HCT116 (cell line): Measurements from ENCODE around the gene PRKAR1A. TPM values are rescaled to one million over a fixed set of nuclear protein-coding genes. Genes with fewer than 3 reads are reported as not detected.

Experiments used
- ATAC-seq: fragments of 200-7000 bp; cut with Tn5 transposase; 2 replicates; pipeline ENCODE4 v1.9.1; 2020; ENCODE audit warnings: mild to moderate bottlenecking, moderate library complexity
- BruUV-seq: library from RNA; stranded (reverse); fragments of 400-500 nt; replicated peaks from 2 replicates; lab custom pipeline; 2021; lab: Mats Ljungman, UMichigan
- CTCF ChIA-PET: fragments of 300-600 bp; sonication (Branson Sonifier 250); formaldehyde crosslinking; loops from one replicate; lab custom pipeline; 2021; ENCODE audit warnings: antibody characterized with exemption; lab: Charles Lee
- POLR2A ChIA-PET: fragments of 300-600, 350-600 bp; sonication (Branson Sonifier 250); formaldehyde crosslinking; loops from one replicate; lab custom pipeline; 2021; ENCODE audit warnings: antibody characterized with exemption; lab: Charles Lee
- RAD21 ChIA-PET, 2 experiments: fragments of 300-600 bp; sonication (Branson Sonifier 250); formaldehyde crosslinking; loops; one replicate each; lab custom pipeline; 2023; ENCODE audit warnings: low total read pairs in 2 of 2; ENCODE audit not compliant: uncharacterized antibody in 2 of 2, unreplicated experiment in 2 of 2, low non-redundant PET in 1 of 2; lab: Charles Lee
- DNase-seq: peaks from one replicate; pipeline ENCODE4 v3.0.0-alpha.2; 2010; ENCODE audit warnings: low read depth, low spot score
- H2AFZ ChIP-seq: fragments of 200-600 bp; shearing (Covaris generic), sonication (generic); 2 replicates; pipeline ENCODE4 v1.6.1; 2017; ENCODE audit warnings: low read depth, mixed run types, mixed read lengths, antibody characterized with exemption, low read length; ENCODE audit not compliant: poor library complexity, severe bottlenecking
- H3K27ac ChIP-seq: 2 replicates; pipeline ENCODE4 v1.5.1; 2012; ENCODE audit warnings: low read depth, low read length
- H3K27me3 ChIP-seq: fragments of 200-600 bp; sonication (generic); 2 replicates; pipeline ENCODE4 v1.6.1; 2016; ENCODE audit warnings: mixed run types, low read length, mixed read lengths; ENCODE audit not compliant: insufficient read depth
- H3K36me3 ChIP-seq, 2 experiments: fragments of 200-500 bp in 1 of 2; fragments of 200-600 bp in 1 of 2; sonication (Bioruptor generic) in 1 of 2; sonication (generic) in 1 of 2; 2 replicates each; pipeline versions ENCODE4 v1.5.1 to v1.6.1; 2014 to 2016; ENCODE audit warnings: low read length in 2 of 2, inconsistent platforms in 1 of 2, mixed read lengths in 1 of 2, mixed run types in 1 of 2; ENCODE audit not compliant: insufficient read depth in 2 of 2, control insufficient read depth in 1 of 2
- H3K4me1 ChIP-seq, 2 experiments: fragments of 200-600 bp in 1 of 2; sonication (generic) in 1 of 2; 2 replicates each; pipeline versions ENCODE4 v1.5.1 to v1.6.1; 2012 to 2017; ENCODE audit warnings: low read length in 2 of 2, inconsistent platforms in 1 of 2, mild to moderate bottlenecking in 1 of 2, mixed read lengths in 1 of 2, mixed run types in 1 of 2, moderate library complexity in 1 of 2; ENCODE audit not compliant: insufficient read depth in 2 of 2, control insufficient read depth in 1 of 2
- H3K4me2 ChIP-seq: fragments of 200-600 bp; sonication (generic); 2 replicates; pipeline ENCODE4 v1.6.1; 2017; ENCODE audit warnings: mixed run types, low read length, mixed read lengths
- H3K4me3 ChIP-seq, 2 experiments: fragments of 200-600 bp in 1 of 2; sonication (generic) in 1 of 2; replicated peaks in 1 of 2; 2 replicates each; pipeline ENCODE4 v1.5.1; 2011 to 2016; ENCODE audit warnings: low read length in 2 of 2, control low read depth in 1 of 2, low read depth in 1 of 2, mild to moderate bottlenecking in 1 of 2, mixed read lengths in 1 of 2, mixed run types in 1 of 2
- H3K79me2 ChIP-seq: fragments of 200-600 bp; sonication (generic); 2 replicates; pipeline ENCODE4 v1.6.1; 2017; ENCODE audit warnings: mild to moderate bottlenecking, mixed run types, low read length, moderate library complexity, mixed read lengths; ENCODE audit not compliant: insufficient read depth
- H3K9ac ChIP-seq: fragments of 200-600 bp; sonication (generic); 2 replicates; pipeline ENCODE4 v1.6.1; 2016; ENCODE audit warnings: low read length, mixed read lengths
- H3K9me2 ChIP-seq: fragments of 200-600 bp; sonication (generic), shearing (Covaris generic); 2 replicates; pipeline ENCODE4 v1.6.1; 2017; ENCODE audit warnings: mixed run types, mild to moderate bottlenecking, moderate library complexity; ENCODE audit not compliant: insufficient read depth
- H3K9me3 ChIP-seq, 2 experiments: fragments of 200-500 bp in 1 of 2; fragments of 200-600 bp in 1 of 2; sonication (Bioruptor generic) in 1 of 2; sonication (generic) in 1 of 2; 2 replicates each; pipeline ENCODE4 v1.6.1; 2014 to 2017; ENCODE audit warnings: low read length in 2 of 2, mixed read lengths in 2 of 2, inconsistent platforms in 1 of 2, low read depth in 1 of 2, mild to moderate bottlenecking in 1 of 2, mixed run types in 1 of 2, moderate library complexity in 1 of 2; ENCODE audit not compliant: control insufficient read depth in 1 of 2, insufficient read depth in 1 of 2
- H4K20me1 ChIP-seq: fragments of 200-600 bp; sonication (generic), shearing (Covaris generic); 2 replicates; pipeline ENCODE4 v1.6.1; 2017; ENCODE audit warnings: mixed run types, mild to moderate bottlenecking, moderate library complexity; ENCODE audit not compliant: insufficient read depth
- CTCF ChIP-seq, 3 experiments: fragments of 200-600 bp in 1 of 3; sonication (generic) in 1 of 3; IDR thresholded peaks in 2 of 3; conservative IDR thresholded peaks in 1 of 3; 2 replicates each; pipeline ENCODE4 v1.5.1; 2012 to 2017; ENCODE audit warnings: low read depth in 2 of 3, low read length in 2 of 3, antibody characterized with exemption in 1 of 3, borderline replicate concordance in 1 of 3, control low read depth in 1 of 3, mild to moderate bottlenecking in 1 of 3, mixed read lengths in 1 of 3, mixed run types in 1 of 3, moderate library complexity in 1 of 3; ENCODE audit not compliant: insufficient read depth in 1 of 3
- EGR1 ChIP-seq: IDR thresholded peaks from 2 replicates; pipeline ENCODE4 v1.6.1; 2012; ENCODE audit warnings: low read depth
- POLR2A ChIP-seq: IDR thresholded peaks from 2 replicates; pipeline ENCODE4 v1.7.0; 2011; ENCODE audit warnings: borderline replicate concordance; ENCODE audit not compliant: insufficient read depth, insufficient read length; ENCODE audit errors: extremely low read depth
- REST ChIP-seq: IDR thresholded peaks from 2 replicates; pipeline ENCODE4 v1.6.1; 2012; ENCODE audit warnings: low read depth
- TCF7L2 ChIP-seq: IDR thresholded peaks from 2 replicates; pipeline ENCODE4 v1.7.0; 2011; ENCODE audit warnings: borderline replicate concordance, inconsistent platforms; ENCODE audit not compliant: insufficient read depth, insufficient read length; ENCODE audit errors: extremely low read depth
- intact Hi-C: fragments of 100-400 bp; cut with micrococcal nuclease; formaldehyde crosslinking; loops from 2 replicates; pipeline ENCODE4 v1.10.0; 2022
- total RNA-seq: library from RNA; stranded (reverse); gene quantifications from one replicate; pipeline ENCODE4 v1.2.1, GENCODE V29; 2021; ENCODE audit not compliant: unreplicated experiment

Gene PRKAR1A
- total RNA-seq, 1 experiment from 2014 or later, result 295 TPM

GRCh38 chr17:68512247-68512959 lies at the start of gene PRKAR1A (continued):
- no peak for TF ChIP-seq REST
- TF ChIP-seq EGR1, result peak; percentile 60; the same call in 1 of the 2 replicates
- TF ChIP-seq, all 23 proteins: peak for 8

- Histone ChIP-seq H3K4me1 (peaks cover 13 to 25% of the 10 kb centered on the region in 2 experiments), H3K4me3 (no peak overlapping the region), H3K36me3 (no peaks in the 10 kb centered on the region), H3K9ac (no peak overlapping the region), H3K27me3 (no peaks in the 10 kb centered on the region)
- TF ChIP-seq CTCF (IDR thresholded peaks at IDR 0.05 in 2 of 3, conservative IDR thresholded peaks at IDR 0.05 in 1 of 3; ENCODE audit: borderline replicate concordance in 1 of 3, insufficient read depth in 1 of 3, low read depth in 2 of 3, low read length in 2 of 3), result 0 out of 6 replicates have a peak, but pooled peaks of 1 of the 3 experiments have one; percentile 8
- no peak for TF ChIP-seq POLR2A
- TF ChIP-seq TCF7L2, result no peak
- TF ChIP-seq, all 23 proteins: peak for 1
- Histone ChIP-seq H3K79me2 (no peaks in the 10 kb centered on the region), H4K20me1 (no peaks in the 10 kb centered on the region), H3K9me3 (no peaks in the 10 kb centered on the region), H2AFZ (peak overlapping the region; percentile 51), H3K4me2 (no peak overlapping the region), H3K9me2 (no peaks in the 10 kb centered on the region), H3K27ac (no peak overlapping the region)
- ATAC-seq (peak; percentile 16), DNase-seq (no peak)
- intact Hi-C loops, result loop anchor here (1.0 to 10.0 kb wide), 5 partner anchors 200 to 659 kb away; no protein-coding TSS in a partner anchor
- POLR2A ChIA-PET, result no interaction called here
- BruUV-seq, result no TSS peak
- CTCF ChIA-PET, result interaction anchor here (0.7 to 1.3 kb wide), 3 partner anchors 27 to 263 kb away, joined by 3 to 4 read pairs (median 4); no protein-coding TSS in a partner anchor
- RAD21 ChIA-PET, result interaction anchor here in 1 of 2 experiments (1.2 kb wide), 1 partner anchor 291 kb away, joined by 5 read pairs; no protein-coding TSS in a partner anchor
Measured at GRCh38 chr17:68463211-68464019, 48.8 kb upstream of the PRKAR1A start.
